HG02981 (cell line): ENCODE measurements around the gene SNAP47.

Experiments
- ATAC-seq: cut with Tn5 transposase; IDR thresholded peaks from one replicate; pipeline ENCODE4 v1.9.1; 2021; ENCODE audit warnings: mild to moderate bottlenecking, moderate library complexity; ENCODE audit not compliant: unreplicated experiment

The SNAP47 gene

GRCh38 chr1:227795732-227796131 is 60.5 kb downstream of the SNAP47 start:
- no peak for ATAC-seq

GRCh38 chr1:227796359-227796915 is 61.2 kb downstream of the SNAP47 start:
- no peak for ATAC-seq

GRCh38 chr1:227797144-227797543 is 61.9 kb downstream of the SNAP47 start:
- no peak for ATAC-seq

- ATAC-seq, result no peak
These were observed 62.4 kb downstream of the SNAP47 start for GRCh38 chr1:227797625-227798024.

- no peak for ATAC-seq
These were observed 63.0 kb downstream of the SNAP47 start for GRCh38 chr1:227798078-227798802.

- ATAC-seq, result no peak
These were observed 64.5 kb downstream of the SNAP47 start for GRCh38 chr1:227799756-227800155.

- no peak for ATAC-seq
These were observed 68.7 kb downstream of the SNAP47 start for GRCh38 chr1:227803933-227804332.

GRCh38 chr1:227805606-227806197 is 70.5 kb downstream of the SNAP47 start:
- no peak for ATAC-seq

GRCh38 chr1:227808566-227808965 is 73.3 kb downstream of the SNAP47 start:
- ATAC-seq, result no peak

- ATAC-seq, result no peak
These were observed 73.8 kb downstream of the SNAP47 start for GRCh38 chr1:227809026-227809425.

- ATAC-seq, result no peak
These were observed 78.7 kb downstream of the SNAP47 start for GRCh38 chr1:227813962-227814361.

GRCh38 chr1:227815468-227816409 is 80.5 kb downstream of the SNAP47 start, which contains the start of gene PRSS38:
Gene PRSS38, plus strand, starts transcription at chr1:227815675. Its CDS starts 42 bp downstream, at chr1:227815717.
- no peak for ATAC-seq

- ATAC-seq, result no peak
These were observed 81.7 kb downstream of the SNAP47 start for GRCh38 chr1:227816750-227817446.

- no peak for ATAC-seq
These were observed 88.3 kb downstream of the SNAP47 start for GRCh38 chr1:227823537-227823936.

GRCh38 chr1:227824204-227824603 is 89.0 kb downstream of the SNAP47 start:
- ATAC-seq, result no peak

- ATAC-seq, result no peak
These were observed 93.6 kb downstream of the SNAP47 start for GRCh38 chr1:227828786-227829185.
